Spleen (tissue), 11 donors: ENCODE results near the gene GADD45G. TPM values are rescaled to one million over a fixed set of nuclear protein-coding genes. Genes with fewer than 3 reads are reported as not detected.

ENCODE experiments used
- DNase-seq: peaks from one replicate; pipeline ENCODE4 v3.0.0-alpha.2; 2020
- H3K27ac ChIP-seq, 8 donors: fragments of 200-600 bp; sonication (generic) in 7 of 8; 1 replicate in 4 of 8; 2 replicates in 4 of 8; pipeline versions ENCODE4 v1.5.0 to v1.8.0; 2016 to 2021; ENCODE audit warnings: inconsistent platforms in 4 of 8, mild to moderate bottlenecking in 4 of 8, moderate library complexity in 1 of 8
- H3K27me3 ChIP-seq, 7 donors: fragments of 200-600 bp; sonication (generic) in 6 of 7; replicated peaks in 1 of 7; 1 replicate in 4 of 7; 2 replicates in 3 of 7; pipeline versions ENCODE4 v1.5.0 to v1.8.0; 2016 to 2021; ENCODE audit warnings: inconsistent platforms in 3 of 7, mild to moderate bottlenecking in 1 of 7
- H3K36me3 ChIP-seq, 6 donors: fragments of 200-600 bp; sonication (generic) in 5 of 6; 1 replicate in 4 of 6; 2 replicates in 2 of 6; pipeline versions ENCODE4 v1.5.0 to v1.8.0; 2016 to 2021; ENCODE audit warnings: inconsistent platforms in 2 of 6
- H3K4me1 ChIP-seq, 6 donors: fragments of 200-600 bp; sonication (generic) in 5 of 6; 1 replicate in 3 of 6; 2 replicates in 3 of 6; pipeline versions ENCODE4 v1.5.0 to v1.8.0; 2016 to 2021; ENCODE audit warnings: inconsistent platforms in 3 of 6
- H3K4me3 ChIP-seq, 8 donors: fragments of 200-600 bp; sonication (generic) in 7 of 8; 1 replicate in 4 of 8; 2 replicates in 4 of 8; pipeline versions ENCODE4 v1.5.0 to v1.8.0; 2016 to 2021; ENCODE audit warnings: inconsistent platforms in 4 of 8, mild to moderate bottlenecking in 4 of 8, moderate library complexity in 2 of 8
- H3K9me3 ChIP-seq, 8 donors: fragments of 200-600 bp; sonication (generic) in 7 of 8; 1 replicate in 4 of 8; 2 replicates in 4 of 8; pipeline versions ENCODE4 v1.5.0 to v1.8.0; 2016 to 2021; ENCODE audit warnings: inconsistent platforms in 4 of 8
- CTCF ChIP-seq, 11 experiments: fragments of 200-600 bp in 7 of 11; fragments of 450-650 bp in 4 of 11; sonication (generic) in 4 of 11; IDR thresholded peaks in 8 of 11; conservative IDR thresholded peaks in 3 of 11; 1 replicate in 7 of 11; 2 replicates in 4 of 11; pipeline versions ENCODE4 v1.4.0 to v1.8.0; 2016 to 2021; ENCODE audit warnings: antibody characterized with exemption in 11 of 11, inconsistent platforms in 4 of 11, mild to moderate bottlenecking in 1 of 11
- POLR2A ChIP-seq, 3 donors: fragments of 450-650 bp; IDR thresholded peaks; one replicate each; pipeline ENCODE4 v1.5.1; 2017; ENCODE audit warnings: antibody characterized with exemption in 3 of 3, mild to moderate bottlenecking in 1 of 3
- POLR2AphosphoS5 ChIP-seq, 3 donors: sonication (generic); formaldehyde crosslinking; IDR thresholded peaks; one replicate each; pipeline ENCODE4 v1.5.1; 2017; ENCODE audit warnings: antibody characterized with exemption in 3 of 3
- WGBS, 5 donors: extraction: QIAGEN DNeasy Blood & Tissue Kit in 3 of 5; methylation state at CpG; one replicate each; pipeline versions ENCODE4 v1.1.5 to v1.1.7; 2013 to 2018; 5-methylcytosine and 5-hydroxymethylcytosine counted together
- intact Hi-C: fragments of 100-400 bp; cut with DNase I; formaldehyde crosslinking; loops from one replicate; pipeline ENCODE4 v1.15.0; 2023; ENCODE audit warnings: low total_unique reads
- polyA plus RNA-seq, 3 donors: library from polyadenylated mRNA; stranded (reverse); fragments of 200-250 nt; gene quantifications; one replicate each; pipeline ENCODE4 v1.2.1, GENCODE V29; 2013
- total RNA-seq, 7 donors: library from RNA; depleted of rRNA in 3 of 7; stranded (reverse); fragments of >200 nt in 3 of 7; fragmentation: NEBNext Ultra II Directional in 4 of 7; extraction: Animal tissue kit (Norgen Biotek cat#: 25700) in 4 of 7; gene quantifications; one replicate each; pipeline versions ENCODE4 v1.1.0 to v1.2.1, GENCODE V29; 2016 to 2021
- donor health status: healthy with polysubstance abuse.
- donor health status: DM: no; HTN: no; CAD: no; lungs with moderate emphysema.
- donor health status: DM: no; HTN: no; CAD: no.
- donor health status: Bipolar disorder and iron deficiency.
- donor health status: healthy.
- donor health status: DM: no; HTN: no; CAD: no.
- donor health status: DM: yes; HTN: yes; CAD: no.

The GADD45G gene
- total and polyA plus RNA-seq, 10 donors: 2.0 to 17.6 (median 4.2) TPM

GRCh38 chr9:89576404-89576839, 28.4 kb upstream of the GADD45G start:
- peaks cover 0 to 33% (median 0%) of the 10 kb centered on the region in 7 donors for H3K27me3 ChIP-seq
- H3K4me1 ChIP-seq: peaks cover 0 to 18% (median 6%) of the 10 kb centered on the region in 6 donors
- DNase-seq: no peak
- H3K27ac ChIP-seq: no peak overlapping the region
- TF ChIP-seq CTCF (IDR thresholded peaks at IDR 0.05 in 8 of 11, conservative IDR thresholded peaks at IDR 0.05 in 3 of 11) (peak; percentile 47 to 87 (median 73)), POLR2AphosphoS5 (IDR thresholded peaks at IDR 0.05) (no peak)
- H3K4me3 ChIP-seq: no peak overlapping the region
- H3K36me3 ChIP-seq: no peaks in the 10 kb centered on the region
- intact Hi-C loops: no loop called here
- peaks cover 0 to 4% (median 0%) of the 10 kb centered on the region in 8 donors for H3K9me3 ChIP-seq
- 47 to 58% (median 57%) methylated on average over 4 of the region's 4 CpGs for WGBS, 5 donors

GRCh38 chr9:89577363-89577762, 27.4 kb upstream of the GADD45G start:
- intact Hi-C loops: no loop called here
- WGBS, 5 donors: 67 to 95% (median 89%) methylated on average over 3 of the region's 3 CpGs
- H3K9me3 ChIP-seq: peaks cover 0 to 4% (median 0%) of the 10 kb centered on the region in 8 donors
- peaks cover 0 to 18% (median 6%) of the 10 kb centered on the region in 6 donors for H3K4me1 ChIP-seq
- TF ChIP-seq POLR2A (IDR thresholded peaks at IDR 0.05): no peak
- TF ChIP-seq POLR2AphosphoS5 (IDR thresholded peaks at IDR 0.05): no peak
- no peak for TF ChIP-seq CTCF (IDR thresholded peaks at IDR 0.05 in 8 of 11, conservative IDR thresholded peaks at IDR 0.05 in 3 of 11)
- H3K27ac ChIP-seq: no peak overlapping the region
- no peaks in the 10 kb centered on the region for H3K36me3 ChIP-seq
- no peak overlapping the region for H3K4me3 ChIP-seq
- no peak for DNase-seq
- H3K27me3 ChIP-seq: peaks cover 0 to 41% (median 0%) of the 10 kb centered on the region in 7 donors

- peaks cover 0 to 12% (median 4%) of the 10 kb centered on the region in 8 donors for H3K9me3 ChIP-seq
- H3K36me3 ChIP-seq: no peaks in the 10 kb centered on the region
- H3K27me3 ChIP-seq: peaks cover 0 to 41% (median 0%) of the 10 kb centered on the region in 7 donors
- intact Hi-C loops: no loop called here
- peak overlapping the region in 1 of 8 donors; percentile 14 for H3K4me3 ChIP-seq
- peaks cover 0 to 18% (median 6%) of the 10 kb centered on the region in 6 donors for H3K4me1 ChIP-seq
- WGBS, 5 donors: 33 to 54% (median 49%) methylated on average over 11 to 12 of the region's 12 CpGs
- DNase-seq: no peak
- TF ChIP-seq POLR2AphosphoS5 (IDR thresholded peaks at IDR 0.05) (no peak), CTCF (IDR thresholded peaks at IDR 0.05 in 8 of 11, conservative IDR thresholded peaks at IDR 0.05 in 3 of 11) (no peak), POLR2A (IDR thresholded peaks at IDR 0.05) (no peak)
- H3K27ac ChIP-seq: peak overlapping the region in 4 of 8 donors; percentile 47 to 66 (median 57)
These were observed 24.9 kb upstream of the GADD45G start for GRCh38 chr9:89579741-89580385.

GRCh38 chr9:89586311-89586710, 18.5 kb upstream of the GADD45G start:
- Histone ChIP-seq H3K27me3 (peaks cover 0 to 11% (median 0%) of the 10 kb centered on the region in 7 donors), H3K27ac (no peak overlapping the region), H3K36me3 (no peaks in the 10 kb centered on the region), H3K4me3 (no peak overlapping the region), H3K4me1 (no peaks in the 10 kb centered on the region), H3K9me3 (peaks cover 0 to 9% (median 4%) of the 10 kb centered on the region in 8 donors)
- TF ChIP-seq CTCF (IDR thresholded peaks at IDR 0.05 in 8 of 11, conservative IDR thresholded peaks at IDR 0.05 in 3 of 11) (no peak), POLR2AphosphoS5 (IDR thresholded peaks at IDR 0.05) (no peak), POLR2A (IDR thresholded peaks at IDR 0.05) (no peak)
- intact Hi-C loops: no loop called here
- DNase-seq: no peak
- WGBS, 5 donors: 76 to 96% (median 92%) methylated on average over 1 of the region's 1 CpG
